ENCODE measurements around the gene ITGB2.

Gene ITGB2

DNA sequence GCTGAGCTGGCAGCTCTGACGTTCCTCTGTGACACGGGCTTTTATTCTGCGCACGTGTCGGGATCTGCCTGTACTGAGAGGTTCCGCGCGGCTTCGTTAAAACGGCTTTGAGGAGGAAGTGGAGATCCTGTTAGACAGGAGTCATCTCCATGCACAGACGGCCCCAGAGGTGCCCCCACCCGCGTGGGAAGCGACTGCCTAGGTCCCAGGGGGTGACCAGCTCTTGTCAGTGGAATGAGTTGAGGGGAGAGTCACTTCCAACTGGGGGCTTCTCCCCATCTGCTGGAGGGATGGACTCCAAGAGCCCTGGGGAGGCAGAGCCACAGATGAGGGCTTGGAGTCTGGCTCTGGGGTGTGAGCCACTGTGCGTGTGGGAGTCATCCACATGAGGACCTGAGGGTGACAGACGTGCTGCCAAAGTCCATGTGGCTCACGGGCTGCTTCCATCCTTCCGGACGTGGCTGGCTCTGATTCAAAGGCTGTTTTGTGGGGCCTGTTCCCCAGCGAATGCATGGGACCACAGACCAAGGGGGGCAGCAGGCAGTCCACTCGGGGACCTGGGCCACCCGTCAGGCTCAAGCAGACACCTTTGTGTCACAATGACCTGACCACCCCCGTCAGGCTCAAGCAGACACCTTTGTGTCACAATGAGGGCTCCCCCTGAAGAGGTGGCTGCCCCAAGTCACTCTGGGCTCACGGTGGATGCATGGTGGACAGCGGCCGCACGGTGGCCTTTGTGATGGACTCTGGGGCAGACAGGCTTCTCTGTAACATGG lies 74.0 kb downstream of the ITGB2 start:
- DNase-seq (ENCODE audit: low read depth) = peak; percentile 38

DNA sequence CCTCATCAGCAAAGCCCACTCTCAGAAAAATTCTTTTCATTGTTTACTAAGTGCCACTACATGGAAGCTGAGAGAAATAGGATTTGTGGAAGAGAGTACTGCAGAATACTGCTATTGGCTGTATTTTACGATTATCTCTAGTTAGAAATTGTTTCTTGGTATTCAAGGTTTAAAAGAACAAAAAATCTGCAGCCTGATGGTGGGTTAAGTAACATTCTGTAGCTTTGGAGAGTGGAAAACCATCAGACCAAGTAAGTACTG lies 74.5 kb downstream of the ITGB2 start:
- no peak for DNase-seq (ENCODE audit: low read depth)

DNA sequence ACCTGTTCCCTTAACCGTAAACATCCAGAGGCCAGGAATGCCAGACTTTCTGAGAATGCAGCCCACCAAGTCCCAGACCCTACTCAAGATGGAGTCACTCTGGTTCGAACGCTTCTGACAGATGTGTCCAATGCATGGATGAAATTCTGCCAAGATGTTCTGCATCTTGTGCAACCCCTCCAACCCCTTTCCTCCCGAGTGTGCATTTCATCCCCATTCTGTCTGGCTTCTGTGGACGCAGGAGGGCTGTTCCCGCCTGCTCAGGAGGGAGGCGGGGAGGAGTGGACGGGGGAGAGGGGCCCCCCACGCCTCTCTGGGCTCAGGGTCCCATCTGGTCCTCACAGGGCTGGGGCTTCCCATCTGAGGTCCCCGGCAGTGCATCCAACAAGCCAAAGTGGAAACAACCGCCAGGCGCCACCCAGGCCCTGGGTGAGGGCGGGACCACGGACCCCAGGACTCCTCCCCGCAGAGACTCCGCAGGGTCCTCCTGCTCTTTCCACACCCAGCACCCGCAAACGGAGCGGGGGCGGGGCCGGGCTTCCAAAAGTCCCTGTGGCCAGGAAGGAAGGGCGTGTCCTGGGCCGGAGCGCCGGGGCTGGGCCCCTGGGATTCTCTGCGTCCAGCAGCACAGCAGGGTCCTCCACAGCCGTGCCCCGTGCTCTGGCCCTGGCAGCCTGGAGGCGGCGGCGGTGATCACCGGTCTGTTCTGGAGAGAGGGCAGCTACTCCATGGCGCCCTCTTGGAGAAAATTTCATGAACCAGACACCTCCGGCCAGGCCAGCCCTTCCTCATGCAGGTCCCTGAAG lies 75.1 kb downstream of the ITGB2 start:
- peak; percentile 45 for DNase-seq (ENCODE audit: low read depth)

DNA sequence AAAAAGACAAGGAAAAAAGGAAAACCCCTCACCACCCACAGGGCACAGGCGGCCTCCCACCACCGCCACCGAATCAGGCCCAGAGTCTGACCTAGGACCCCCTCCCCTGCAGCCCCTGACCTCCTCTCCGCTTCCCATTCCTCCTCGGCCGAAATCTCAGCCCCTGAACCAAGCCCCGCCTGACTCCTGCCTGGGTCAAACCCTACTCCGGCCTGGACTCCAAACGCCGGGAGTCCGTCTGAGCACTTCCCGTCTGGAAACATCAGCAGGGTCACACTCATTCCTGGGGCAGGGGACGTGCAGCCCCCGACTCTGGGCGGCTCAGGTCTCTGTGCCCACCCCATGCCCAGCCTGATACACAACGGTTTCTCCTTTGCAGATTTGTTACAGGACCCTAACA lies 76.4 kb downstream of the ITGB2 start:
- DNase-seq (ENCODE audit: low read depth) = no peak

DNA sequence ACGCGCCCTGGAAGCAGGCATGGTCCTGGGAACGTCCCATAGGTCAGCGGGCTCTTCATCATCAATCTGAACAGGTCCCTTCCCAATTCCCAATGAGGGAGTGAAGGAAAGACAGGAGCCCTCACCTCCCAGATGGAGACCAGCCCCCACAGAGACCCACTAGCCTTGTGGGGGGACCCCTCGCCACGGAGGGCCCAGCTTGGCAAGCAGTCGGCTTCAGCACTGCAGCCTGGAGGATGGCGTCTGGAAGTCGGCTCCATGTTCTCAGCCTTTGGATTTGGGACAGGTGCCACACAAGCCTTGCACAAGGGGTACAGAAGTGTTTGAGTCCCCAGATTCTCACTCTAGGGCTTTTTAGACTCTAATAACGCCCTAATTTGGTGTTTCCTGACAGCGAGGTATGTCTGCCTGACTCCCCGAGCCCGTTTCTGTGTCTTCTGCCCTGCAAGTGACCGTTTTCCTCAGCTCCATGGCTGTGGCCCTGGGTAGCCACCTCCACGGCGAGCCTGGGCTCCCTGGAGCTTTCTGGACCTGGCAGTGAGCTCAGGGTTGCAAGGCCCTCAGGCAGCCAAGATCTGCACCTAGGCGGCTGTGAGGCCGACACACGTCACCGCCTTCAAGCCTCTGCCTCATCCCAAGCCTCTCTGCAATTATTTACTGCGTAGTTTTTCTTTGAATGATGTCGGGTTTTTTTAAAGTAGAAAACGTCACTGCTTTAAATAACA lies 77.8 kb downstream of the ITGB2 start:
- DNase-seq (ENCODE audit: low read depth) = no peak

DNA sequence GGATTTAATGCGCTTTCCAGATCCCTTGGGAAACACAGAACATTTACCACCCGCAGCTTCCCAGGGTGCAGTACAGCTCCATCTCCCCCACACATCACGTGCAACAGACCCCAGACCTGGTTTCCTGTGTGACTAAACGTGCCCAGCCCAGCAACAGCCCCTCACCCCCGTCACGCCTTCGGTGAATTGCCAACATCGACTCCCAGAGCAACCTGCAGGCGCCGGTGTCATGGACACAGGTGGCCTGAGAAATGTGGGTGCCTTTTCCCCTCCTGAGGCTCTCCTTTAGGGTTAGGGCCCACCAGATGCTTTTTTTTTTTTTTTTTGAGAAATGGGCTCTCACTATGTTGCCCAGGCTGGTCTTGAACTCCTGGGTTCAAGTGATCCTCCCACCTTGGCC lies 78.6 kb downstream of the ITGB2 start:
- no peak for DNase-seq (ENCODE audit: low read depth)

DNA sequence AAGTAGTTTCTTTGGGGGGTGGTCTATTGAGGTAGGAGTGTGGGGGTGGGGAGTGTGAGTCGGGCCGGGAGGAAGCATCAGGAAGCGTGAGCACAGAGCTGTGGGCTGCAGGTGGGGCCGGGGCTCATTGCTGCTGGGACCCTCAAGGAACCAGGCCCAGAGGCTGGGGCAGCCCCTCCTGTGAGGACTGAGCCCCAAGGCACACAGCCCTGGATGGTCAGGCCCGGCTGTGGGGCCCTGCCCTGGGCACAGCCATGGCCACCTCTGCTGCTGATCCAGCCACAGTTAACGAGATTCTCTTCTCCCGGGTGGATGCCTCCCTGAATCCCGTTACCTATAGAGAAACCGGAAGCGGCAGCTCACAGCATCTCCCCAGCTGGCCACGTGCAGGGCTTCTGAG lies 79.9 kb downstream of the ITGB2 start:
- no peak for DNase-seq (ENCODE audit: low read depth)

DNA sequence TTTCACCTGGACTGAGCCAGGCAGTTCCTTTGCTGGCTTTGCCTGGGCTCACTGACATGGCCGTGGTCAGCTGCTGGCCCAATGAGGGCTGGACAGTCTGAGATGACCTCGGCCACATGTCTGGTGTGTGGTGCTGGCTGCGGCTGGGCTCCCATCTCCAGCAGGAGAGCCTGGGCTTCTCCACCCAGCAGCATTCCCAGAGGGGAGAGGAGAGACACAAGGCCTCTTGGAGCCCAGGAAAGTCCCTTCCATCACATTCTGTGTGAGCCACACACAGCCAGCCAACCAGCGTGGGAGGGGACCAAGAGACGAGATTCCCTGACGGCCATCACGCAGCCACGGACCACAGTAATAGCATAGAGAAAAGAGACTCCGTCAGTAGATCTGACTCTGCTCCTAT lies 81.7 kb downstream of the ITGB2 start:
- DNase-seq (ENCODE audit: low read depth) = no peak

DNA sequence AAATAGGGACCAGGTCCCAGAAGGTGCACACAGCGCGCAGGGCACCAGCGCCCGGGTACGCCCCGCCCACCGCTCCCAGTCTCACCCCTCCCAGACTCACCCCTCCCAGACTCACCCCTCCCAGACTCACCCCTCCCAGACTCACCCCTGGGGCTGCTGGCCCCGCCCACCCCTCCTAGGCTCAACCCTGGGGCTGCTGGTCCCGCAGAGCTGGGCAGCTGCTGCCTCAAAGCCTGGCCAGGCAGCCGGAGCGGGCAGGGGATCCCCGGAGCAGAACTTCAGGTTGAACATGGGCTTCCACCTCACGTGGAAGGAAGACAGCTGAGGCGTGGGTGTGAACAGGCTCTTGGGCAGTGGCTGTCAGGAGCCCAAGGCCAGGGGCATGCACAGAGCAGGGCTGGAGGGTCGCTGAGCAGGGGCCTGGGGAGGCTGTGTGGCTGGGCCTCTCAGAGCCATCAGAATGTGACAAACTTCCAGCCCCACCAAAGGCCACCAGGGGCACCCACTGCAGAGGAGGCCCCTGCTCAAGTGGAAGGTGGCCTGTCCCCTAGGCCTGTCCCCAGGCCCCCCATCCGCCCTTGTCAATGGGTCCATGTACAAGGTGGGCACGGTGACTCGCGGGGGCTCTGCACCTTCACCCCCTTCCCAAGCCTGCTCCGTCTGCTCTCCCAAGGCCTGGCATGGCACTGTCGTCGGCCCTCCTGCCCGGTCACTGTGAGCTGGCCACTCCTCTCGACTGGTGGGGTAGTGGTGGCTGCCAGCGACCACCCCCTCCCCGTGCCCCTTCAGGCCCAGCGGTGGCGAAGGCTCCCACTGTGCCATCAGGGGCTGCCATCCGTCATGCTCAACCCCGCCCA lies 82.4 kb downstream of the ITGB2 start:
- no peak for DNase-seq (ENCODE audit: low read depth)

DNA sequence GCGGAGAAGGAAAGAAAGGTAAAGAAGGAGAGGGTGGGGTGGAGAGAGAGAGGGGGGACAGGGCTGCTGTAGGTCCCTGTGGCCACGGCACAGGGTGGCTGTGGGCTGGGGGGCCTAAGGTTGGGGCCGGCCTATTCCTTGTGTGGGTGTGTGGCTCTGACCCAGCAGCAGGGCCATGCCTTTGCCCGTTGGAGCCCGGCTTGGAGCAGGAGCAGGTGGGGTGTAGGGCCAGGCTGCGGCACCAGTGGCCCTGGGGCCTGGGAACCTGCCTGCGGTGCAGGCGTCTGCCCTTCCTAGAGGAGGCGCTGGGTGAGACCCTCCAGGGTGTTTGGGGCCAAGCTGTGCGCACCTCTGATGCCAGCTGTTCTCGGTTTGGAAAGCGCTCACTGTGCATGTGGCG lies 83.2 kb downstream of the ITGB2 start:
- no peak for DNase-seq (ENCODE audit: low read depth)

DNA sequence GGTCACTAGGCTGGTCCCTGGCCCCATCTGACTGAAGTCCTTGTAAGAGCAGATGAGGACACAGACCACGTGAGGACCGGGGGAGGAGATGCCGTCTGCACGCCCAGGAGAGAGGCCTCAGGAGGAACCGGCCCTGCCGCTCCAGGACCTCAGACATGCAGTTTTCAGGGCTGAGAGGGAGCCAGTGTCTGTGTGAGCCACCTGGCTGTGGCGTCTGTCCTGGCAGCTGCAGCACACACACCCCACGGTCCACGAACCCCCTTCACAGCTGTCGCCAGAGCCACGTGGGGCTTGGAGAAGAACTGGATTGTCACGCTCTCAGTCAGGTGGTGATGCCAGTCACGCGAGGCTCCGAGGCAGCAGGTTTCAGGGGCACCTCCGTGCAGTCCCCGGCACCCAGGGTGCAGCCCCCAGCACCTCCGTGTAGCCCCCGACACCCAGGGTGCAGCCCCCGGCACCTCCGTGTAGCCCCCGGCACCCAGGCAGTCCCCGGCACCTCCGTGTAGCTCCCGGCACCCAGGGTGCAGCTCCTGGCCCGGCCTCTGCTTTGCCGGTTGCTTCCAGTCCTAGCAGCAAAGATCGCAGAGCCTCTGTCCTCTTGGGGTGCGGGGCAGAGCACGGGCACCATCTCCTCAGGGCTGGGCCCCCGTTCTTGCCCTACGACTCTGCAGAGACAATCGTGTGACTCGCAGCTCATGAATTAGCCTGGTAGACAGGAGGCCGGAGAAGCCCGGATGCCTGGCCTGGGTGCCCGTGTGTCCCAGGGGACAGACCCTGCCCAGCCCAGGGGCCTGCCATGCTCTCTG lies 83.8 kb downstream of the ITGB2 start:
- DNase-seq (ENCODE audit: low read depth) = no peak

DNA sequence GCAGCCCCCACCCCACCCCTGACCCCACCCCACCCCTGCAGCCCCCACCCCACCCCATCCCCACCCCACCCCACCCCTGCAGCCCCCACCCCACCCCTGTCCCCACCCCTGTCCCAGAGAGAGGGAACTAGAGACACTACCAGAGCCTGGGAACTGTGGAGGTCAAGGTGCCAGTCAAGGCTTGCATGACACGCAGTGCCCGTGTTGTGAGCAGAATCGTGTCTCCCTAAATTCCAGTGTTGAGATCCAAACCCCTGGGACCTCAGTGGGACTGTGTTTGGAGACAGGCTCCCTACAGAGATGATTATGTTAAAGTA lies 84.4 kb downstream of the ITGB2 start:
- no peak for DNase-seq (ENCODE audit: low read depth)

Measured in activated T-cell treated with anti-CD3 and anti-CD28 coated beads for 24 hours (primary cell).